H1 (cell line): ENCODE results near the gene CTSC. TPM values are rescaled to one million over a fixed set of nuclear protein-coding genes. Genes with fewer than 3 reads are reported as not detected.

ENCODE experiments used
- CBX5 ChIP-seq: fragments of 300-800, 300-1000 bp; sonication (generic); IDR thresholded peaks from 2 replicates; pipeline ENCODE4 v1.7.1; 2016; ENCODE audit warnings: antibody characterized with exemption, low read length, low read depth
- CHD7 ChIP-seq: fragments of 300-600 bp; sonication (generic); IDR thresholded peaks from 2 replicates; pipeline ENCODE4 v1.7.1; 2012; ENCODE audit warnings: low read length, moderate library complexity, mild to moderate bottlenecking, inconsistent platforms; ENCODE audit not compliant: insufficient replicate concordance
- CTBP2 ChIP-seq: IDR thresholded peaks from 2 replicates; pipeline ENCODE4 v1.7.0; 2011; ENCODE audit warnings: borderline replicate concordance, mild to moderate bottlenecking, moderate library complexity, mixed read lengths, low read length; ENCODE audit not compliant: insufficient read depth, insufficient read length
- FOSL1 ChIP-seq: IDR thresholded peaks from 2 replicates; pipeline ENCODE4 v1.6.1; 2011; ENCODE audit warnings: mild to moderate bottlenecking, low read depth, low read length, moderate library complexity; ENCODE audit not compliant: insufficient read depth
- POLR2AphosphoS5 ChIP-seq: IDR thresholded peaks from 2 replicates; pipeline ENCODE4 v1.6.1; 2011; ENCODE audit warnings: low read depth, low read length
- POU5F1 ChIP-seq: IDR thresholded peaks from 2 replicates; pipeline ENCODE4 v1.6.1; 2011; ENCODE audit warnings: low read depth, mild to moderate bottlenecking, low read length, moderate library complexity
- SP4 ChIP-seq: IDR thresholded peaks from 2 replicates; pipeline ENCODE4 v1.6.1; 2012; ENCODE audit warnings: low read length, inconsistent platforms
- TCF12 ChIP-seq: IDR thresholded peaks from 2 replicates; pipeline ENCODE4 v1.6.1; 2011; ENCODE audit warnings: low read depth, mild to moderate bottlenecking, low read length
- polyA plus RNA-seq, 7 experiments: library from polyadenylated mRNA; depleted of rRNA in 3 of 7; stranded (reverse) in 5 of 7; unstranded in 2 of 7; fragments of >200 nt in 5 of 7; fragments of 200-250 nt in 2 of 7; gene quantifications; 1 replicate in 5 of 7; 2 replicates in 1 of 7; 4 replicates in 1 of 7; pipeline versions ENCODE4 v1.2.1 to v1.2.3, GENCODE V29; 2011 to 2013; ENCODE audit warnings: missing spikeins in 2 of 7, mixed read lengths in 2 of 7
- total RNA-seq: library from RNA; stranded (reverse); fragmentation: NEBNext Ultra II Directional; extraction: Animal tissue kit (Norgen Biotek cat#: 25700); gene quantifications from 2 replicates; pipeline ENCODE4 v1.2.1, GENCODE V29; 2021

CTSC gene
- total and polyA plus RNA-seq, 2 of the 8 experiments (the other 6 are each of a cell fraction or from before 2014, with no cell fraction given), result 347 to 369 TPM

- TF ChIP-seq CHD7 (no peak), FOSL1 (no peak), TCF12 (no peak), CBX5 (no peak), POLR2AphosphoS5 (no peak), SP4 (no peak), POU5F1 (no peak), CTBP2 (no peak)
Observed at GRCh38 chr11:88377144-88377543, 39.6 kb upstream of the CTSC start (continued).
